NCI-H1092 (cell line): ENCODE measurements around the gene ARCN1.

Experiments
- DNase-seq: peaks from one replicate; lab custom pipeline; 2025; lab: John Stamatoyannopoulos, UW

The ARCN1 gene

GRCh38 chr11:118572061-118572980 lies at the start of gene ARCN1:
TSS of gene ARCN1 (plus strand) at chr11:118572409. CDS start at chr11:118572548, 139 bp downstream.
- peak; percentile 72 for DNase-seq

GRCh38 chr11:118522571-118523072 lies 49.6 kb upstream of the ARCN1 start:
- no peak for DNase-seq

- DNase-seq, result no peak
These were observed 47.9 kb upstream of the ARCN1 start for GRCh38 chr11:118524356-118524755.

DNA sequence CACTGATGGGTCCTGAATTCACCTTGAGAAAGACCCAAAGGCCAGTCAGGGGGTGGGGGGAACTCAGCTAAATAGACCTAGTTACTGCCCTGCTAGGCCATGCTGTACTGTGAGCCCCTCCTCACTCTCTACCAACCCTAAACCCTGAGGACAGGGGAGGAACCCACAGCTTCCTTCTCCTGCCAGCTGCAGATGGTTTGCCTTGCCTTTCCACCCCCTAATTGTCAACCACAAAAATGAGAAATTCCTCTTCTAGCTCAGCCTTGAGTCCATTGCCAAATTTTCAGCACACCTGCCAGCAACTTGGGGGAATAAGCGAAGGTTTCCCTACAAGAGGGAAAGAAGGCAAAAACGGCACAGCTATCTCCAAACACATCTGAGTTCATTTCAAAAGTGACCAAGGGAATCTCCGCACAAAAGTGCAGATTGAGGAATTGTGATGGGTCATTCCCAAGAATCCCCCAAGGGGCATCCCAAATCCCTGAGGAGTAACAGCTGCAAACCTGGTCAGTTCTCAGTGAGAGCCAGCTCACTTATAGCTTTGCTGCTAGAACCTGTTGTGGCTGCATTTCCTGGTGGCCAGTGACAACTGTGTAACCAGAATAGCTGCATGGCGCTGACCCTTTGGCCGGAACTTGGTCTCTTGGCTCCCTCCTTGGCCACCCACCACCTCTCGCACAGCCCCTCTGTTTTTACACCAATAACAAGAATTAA lies 47.3 kb upstream of the ARCN1 start:
- DNase-seq, result no peak

DNA sequence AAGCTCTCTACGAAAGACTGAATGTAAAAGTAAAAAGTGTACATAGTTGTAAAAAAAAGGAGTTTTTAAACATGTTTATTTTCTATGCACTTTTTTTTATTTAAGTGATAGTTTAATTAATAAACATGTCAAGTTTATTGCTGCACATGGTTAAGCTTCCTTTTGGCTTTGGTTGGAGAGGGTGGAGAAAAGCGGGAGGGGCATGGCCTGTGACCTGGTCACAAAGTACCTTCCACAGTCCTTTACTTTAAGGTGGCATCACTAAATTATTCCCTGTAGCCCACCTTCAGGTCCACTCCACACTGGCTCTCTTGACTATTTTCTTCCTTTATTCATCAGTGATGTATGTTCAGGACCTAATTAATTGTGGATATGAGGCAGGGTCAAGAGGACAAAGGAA lies 45.5 kb upstream of the ARCN1 start:
- no peak for DNase-seq

DNA sequence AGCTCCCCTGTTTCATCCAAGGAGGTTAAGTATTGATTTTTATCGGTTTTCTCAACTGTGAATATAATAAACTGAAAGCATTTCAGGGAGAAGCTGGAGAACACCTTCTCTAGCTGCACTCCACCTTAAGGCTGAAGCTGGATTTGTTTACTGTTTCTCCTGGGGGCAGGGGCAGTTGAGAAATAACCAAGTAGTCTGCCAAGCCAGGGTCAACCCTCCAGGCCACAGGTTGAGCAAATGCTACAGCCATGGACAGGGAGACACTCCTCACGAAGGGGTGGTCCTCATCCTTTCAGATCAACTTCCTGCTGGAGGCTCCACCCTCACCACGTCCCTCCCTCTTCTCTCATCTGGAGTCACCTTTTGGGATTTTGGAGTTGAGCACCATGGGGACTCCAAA lies 45.1 kb upstream of the ARCN1 start, which contains the start of gene TTC36:
TSS of gene TTC36 (plus strand) at position 366 of the 400 bp plus-strand sequence. CDS start at position 387, 21 bp downstream.
- no peak for DNase-seq

- DNase-seq, result no peak
These were observed 43.7 kb upstream of the ARCN1 start for GRCh38 chr11:118528511-118528910.

DNA sequence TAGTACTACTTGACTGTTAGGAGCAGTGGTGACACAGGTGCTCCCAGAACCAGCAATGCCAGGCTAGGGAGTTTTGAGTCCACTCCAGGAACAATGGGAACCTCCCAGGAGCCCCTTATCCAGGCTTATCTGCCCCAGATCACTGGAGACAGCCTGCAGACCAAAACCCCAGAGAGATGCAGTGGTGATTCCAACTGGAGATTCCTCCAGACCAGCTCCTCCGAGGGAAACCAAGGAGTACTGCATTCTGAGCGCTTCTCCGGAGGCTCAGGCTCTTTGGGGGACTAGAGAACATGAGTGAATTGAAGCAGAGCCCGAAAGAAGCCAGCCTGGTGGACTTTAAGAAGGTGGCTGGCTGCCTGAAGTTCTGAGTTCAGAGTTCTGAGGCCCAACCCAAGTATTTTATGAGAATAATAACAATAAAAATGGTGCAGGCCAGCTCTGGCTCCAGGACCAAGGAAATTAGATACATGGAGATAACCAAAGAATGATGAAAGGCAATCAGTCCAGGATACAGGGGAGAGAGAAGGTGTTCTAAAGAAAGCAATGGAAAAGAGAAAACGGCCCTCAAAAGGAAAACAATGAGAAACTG lies 42.5 kb upstream of the ARCN1 start:
- no peak for DNase-seq

DNA sequence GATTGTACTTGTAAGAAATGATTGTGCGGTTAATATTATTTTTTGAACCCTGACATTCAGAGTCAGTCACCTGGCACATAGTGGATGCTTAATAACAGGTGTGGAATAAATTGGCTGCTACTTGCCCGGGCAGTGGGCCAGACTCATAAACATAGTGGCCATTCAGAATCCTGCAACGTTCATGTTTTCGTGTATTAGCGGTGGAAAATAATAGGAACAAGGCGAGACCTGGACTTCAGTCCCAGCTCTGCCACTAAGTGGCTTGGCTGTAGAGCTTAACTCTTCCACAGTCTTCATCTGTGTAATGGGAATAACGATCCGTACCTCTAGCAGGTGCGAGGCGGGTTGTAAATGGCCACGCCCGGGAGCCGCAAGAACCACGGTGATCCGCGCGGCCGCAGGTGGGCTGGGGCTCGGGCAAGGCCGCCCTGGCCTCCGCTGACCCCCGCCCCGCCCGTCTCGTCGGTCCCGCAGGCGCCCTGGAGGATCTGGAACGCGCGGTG lies 42.0 kb upstream of the ARCN1 start:
- peak; percentile 80 for DNase-seq

- peak; percentile 80 for DNase-seq
These were observed 41.3 kb upstream of the ARCN1 start, which contains the start of gene TMEM25 for GRCh38 chr11:118530683-118531596. TSS of gene TMEM25 (plus strand) at chr11:118531192. CDS start at chr11:118531802, 610 bp downstream.

DNA sequence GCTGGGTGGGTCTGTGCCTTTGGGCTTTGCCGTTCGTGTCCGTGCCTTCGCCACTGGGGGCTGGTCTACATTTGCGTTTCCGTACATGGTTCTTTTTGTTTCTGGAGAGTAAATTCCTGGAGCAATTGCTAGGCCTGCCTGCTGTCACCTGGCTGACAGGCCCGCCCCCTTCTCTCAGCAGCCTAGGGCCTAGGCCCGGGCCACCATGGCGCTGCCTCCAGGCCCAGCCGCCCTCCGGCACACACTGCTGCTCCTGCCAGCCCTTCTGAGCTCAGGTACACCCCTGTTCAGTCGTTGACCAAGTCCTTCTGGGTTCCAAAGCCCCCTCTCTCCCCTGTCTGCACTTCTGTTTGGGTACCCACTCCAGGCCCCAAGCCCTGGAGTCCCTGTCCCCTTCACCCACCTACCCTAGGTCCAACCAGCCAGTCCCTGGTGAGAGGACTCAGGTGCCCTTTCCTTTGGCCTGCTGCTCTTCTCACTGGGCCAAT lies 40.6 kb upstream of the ARCN1 start:
- no peak for DNase-seq

- no peak for DNase-seq
These were observed 40.1 kb upstream of the ARCN1 start for GRCh38 chr11:118532091-118532490.

DNA sequence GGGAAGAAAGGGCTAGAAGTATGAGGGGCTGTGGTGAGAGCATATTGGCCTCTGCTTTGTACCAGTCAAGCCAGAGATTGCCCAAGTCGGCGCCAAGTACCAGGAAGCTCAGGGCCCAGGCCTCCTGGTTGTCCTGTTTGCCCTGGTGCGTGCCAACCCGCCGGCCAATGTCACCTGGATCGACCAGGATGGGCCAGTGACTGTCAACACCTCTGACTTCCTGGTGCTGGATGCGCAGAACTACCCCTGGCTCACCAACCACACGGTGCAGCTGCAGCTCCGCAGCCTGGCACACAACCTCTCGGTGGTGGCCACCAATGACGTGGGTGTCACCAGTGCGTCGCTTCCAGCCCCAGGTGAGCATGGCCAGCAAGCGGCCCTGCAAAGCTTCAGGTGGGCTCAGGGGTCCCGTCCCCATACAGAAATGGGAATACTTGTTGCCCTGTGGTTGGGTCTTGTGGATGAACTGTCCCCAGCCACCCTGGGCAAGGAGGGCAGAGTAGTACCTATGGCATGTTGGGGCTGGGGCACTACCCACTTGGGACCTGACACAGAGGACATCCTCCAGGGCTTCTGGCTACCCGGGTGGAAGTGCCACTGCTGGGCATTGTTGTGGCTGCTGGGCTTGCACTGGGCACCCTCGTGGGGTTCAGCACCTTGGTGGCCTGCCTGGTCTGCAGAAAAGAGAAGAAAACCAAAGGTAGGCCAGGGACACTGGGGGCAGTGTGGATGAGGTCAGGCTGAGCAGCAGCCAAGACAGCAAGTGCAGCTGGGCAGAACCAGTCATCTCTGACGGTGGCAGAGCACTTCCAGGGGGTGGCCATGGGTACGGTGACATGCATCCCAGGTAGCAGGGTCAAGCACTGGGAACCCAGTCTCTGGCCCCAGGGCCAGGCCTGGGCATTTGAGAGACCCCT lies 39.1 kb upstream of the ARCN1 start:
- DNase-seq, result no peak

- no peak for DNase-seq
These were observed 38.2 kb upstream of the ARCN1 start for GRCh38 chr11:118533769-118534729.

DNA sequence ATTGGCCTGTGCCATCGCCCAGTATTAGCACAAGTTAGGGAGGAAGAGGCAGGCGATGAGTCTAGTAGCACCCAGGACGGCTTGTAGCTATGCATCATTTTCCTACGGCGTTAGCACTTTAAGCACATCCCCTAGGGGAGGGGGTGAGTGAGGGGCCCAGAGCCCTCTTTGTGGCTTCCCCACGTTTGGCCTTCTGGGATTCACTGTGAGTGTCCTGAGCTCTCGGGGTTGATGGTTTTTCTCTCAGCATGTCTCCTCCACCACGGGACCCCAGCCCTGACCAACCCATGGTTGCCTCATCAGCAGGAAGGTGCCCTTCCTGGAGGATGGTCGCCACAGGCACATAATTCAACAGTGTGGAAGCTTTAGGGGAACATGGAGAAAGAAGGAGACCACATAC lies 36.9 kb upstream of the ARCN1 start:
- DNase-seq, result no peak

DNA sequence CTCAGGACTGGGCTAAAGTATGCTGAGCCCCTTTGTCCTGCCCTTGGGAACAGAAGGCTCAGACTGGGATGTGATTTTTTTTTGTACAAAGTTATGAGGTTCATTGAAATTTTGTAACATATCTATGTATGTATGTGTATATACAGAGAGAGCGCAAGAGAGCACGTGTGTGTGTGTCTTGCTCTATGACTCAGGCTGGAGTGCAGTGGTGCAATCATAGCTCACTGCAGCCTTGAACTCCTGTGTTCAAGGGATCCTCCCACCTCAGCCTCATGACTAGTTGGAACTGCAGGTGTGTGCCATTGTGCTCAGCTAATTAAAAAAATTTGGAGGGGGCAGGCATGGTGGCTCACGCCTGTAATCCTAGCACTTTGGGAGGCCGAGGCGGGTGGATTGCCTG lies 35.5 kb upstream of the ARCN1 start:
- no peak for DNase-seq

- DNase-seq, result no peak
These were observed 34.7 kb upstream of the ARCN1 start for GRCh38 chr11:118537409-118537980.

DNA sequence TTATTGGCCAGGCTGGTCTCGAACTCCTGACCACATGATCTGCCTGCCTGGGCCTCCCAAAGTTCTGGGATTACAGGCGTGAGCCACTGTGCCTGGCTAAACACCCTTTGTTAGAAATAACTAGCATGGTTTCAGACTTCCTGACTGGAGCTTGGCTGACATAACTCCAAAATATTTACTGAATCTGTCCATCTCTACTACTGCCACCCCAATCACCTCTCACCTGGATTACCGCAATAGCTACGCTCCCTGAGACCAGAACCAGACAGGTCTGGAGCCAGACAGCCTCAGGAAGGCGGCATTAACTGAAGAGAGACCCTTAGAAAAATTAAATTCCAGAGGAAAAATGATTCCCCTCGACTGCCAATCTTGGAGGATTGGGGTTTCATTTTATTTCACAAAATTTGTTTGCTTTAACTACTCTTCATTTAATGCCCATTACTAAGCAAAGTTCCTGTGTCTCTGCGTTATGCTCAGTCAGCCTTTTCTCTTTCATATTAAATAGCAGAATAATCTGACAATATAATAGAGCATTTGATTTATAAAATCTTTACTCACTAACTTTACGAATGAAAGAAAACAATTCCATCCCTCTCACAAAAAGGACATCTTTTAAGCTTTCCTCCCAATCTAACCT lies 28.1 kb upstream of the ARCN1 start:
- no peak for DNase-seq
